ENCODE measurements around the gene HRH1.

GRCh38 chr3:11164607-11165006, 10.3 kb downstream of the HRH1 start:
- TF ChIP-seq CTCF (IDR thresholded peaks at IDR 0.05) = no peak
- no peak for TF ChIP-seq EZH2 (IDR thresholded peaks at IDR 0.05)
- TF ChIP-seq EZH2phosphoT487 (IDR thresholded peaks at IDR 0.05) = no peak
